Fibroblast of lung (primary cell): ENCODE data around the gene ATG7. TPM values are rescaled to one million over a fixed set of nuclear protein-coding genes. Genes with fewer than 3 reads are reported as not detected.
A peak's percentile ranks its signal among the peaks of the same experiment; 100 is the strongest.

Source experiments
- DNase-seq, 2 donors: peaks; one replicate each; pipeline versions ENCODE4 v3.0.0 to v3.0.0-alpha.2; 2010; ENCODE audit warnings: low read depth in 2 of 2
- H2AFZ ChIP-seq: 2 replicates; pipeline ENCODE4 v1.5.1; 2012; ENCODE audit warnings: low read length, control low read depth, inconsistent platforms
- H3K27ac ChIP-seq: 2 replicates; pipeline ENCODE4 v1.5.1; 2011; ENCODE audit warnings: low read length, control low read depth; ENCODE audit not compliant: insufficient read depth
- H3K27me3 ChIP-seq: 2 replicates; pipeline ENCODE4 v1.5.1; 2011; ENCODE audit warnings: mild to moderate bottlenecking, low read length; ENCODE audit not compliant: control insufficient read depth, insufficient read depth
- H3K36me3 ChIP-seq: 2 replicates; pipeline ENCODE4 v1.5.1; 2011; ENCODE audit warnings: low read length; ENCODE audit not compliant: control insufficient read depth, insufficient read depth
- H3K4me1 ChIP-seq: 2 replicates; pipeline ENCODE4 v1.5.1; 2011; ENCODE audit warnings: low read length; ENCODE audit not compliant: control insufficient read depth, insufficient read depth; ENCODE audit errors: extremely low read depth
- H3K4me2 ChIP-seq: 2 replicates; pipeline ENCODE4 v1.5.1; 2011; ENCODE audit warnings: low read length, control low read depth; ENCODE audit not compliant: insufficient read depth; ENCODE audit errors: extremely low read depth
- H3K4me3 ChIP-seq, 4 experiments: fragments of 200-600 bp in 1 of 4; sonication (generic) in 1 of 4; replicated peaks in 1 of 4; 2 replicates each; pipeline ENCODE4 v1.5.1; 2011 to 2016; ENCODE audit warnings: low read length in 4 of 4, low read depth in 3 of 4, mild to moderate bottlenecking in 3 of 4, control low read depth in 2 of 4, inconsistent platforms in 1 of 4, mixed read lengths in 1 of 4; ENCODE audit not compliant: insufficient read depth in 1 of 4; ENCODE audit errors: control extremely low read depth in 1 of 4
- H3K79me2 ChIP-seq: 2 replicates; pipeline ENCODE4 v1.5.1; 2012; ENCODE audit warnings: mild to moderate bottlenecking, low read length, inconsistent platforms; ENCODE audit not compliant: control insufficient read depth, insufficient read depth
- H3K9ac ChIP-seq: 2 replicates; pipeline ENCODE4 v1.5.1; 2011; ENCODE audit warnings: mild to moderate bottlenecking, low read length, control low read depth; ENCODE audit not compliant: insufficient read depth
- H3K9me3 ChIP-seq: 2 replicates; pipeline ENCODE4 v1.5.1; 2012; ENCODE audit warnings: low read depth, low read length; ENCODE audit not compliant: control insufficient read depth, insufficient read depth
- H4K20me1 ChIP-seq: 2 replicates; pipeline ENCODE4 v1.5.1; 2011; ENCODE audit warnings: low read length; ENCODE audit not compliant: control insufficient read depth, insufficient read depth; ENCODE audit errors: extremely low read depth
- CTCF ChIP-seq, 2 donors: IDR thresholded peaks in 1 of 2; conservative IDR thresholded peaks in 1 of 2; 1 replicate in 1 of 2; 2 replicates in 1 of 2; pipeline ENCODE4 v1.5.1; 2011 to 2012; ENCODE audit warnings: low read length in 2 of 2, control low read depth in 1 of 2, inconsistent platforms in 1 of 2, low read depth in 1 of 2, mild to moderate bottlenecking in 1 of 2
- EZH2 ChIP-seq: IDR thresholded peaks from 2 replicates; pipeline ENCODE4 v1.5.1; 2012; ENCODE audit warnings: low read length, control low read depth, mild to moderate bottlenecking; ENCODE audit errors: missing control alignments
- polyA plus RNA-seq, 2 donors: library from polyadenylated mRNA; depleted of rRNA in 1 of 2; stranded (reverse) in 1 of 2; unstranded in 1 of 2; fragments of >200 nt; gene quantifications; 2 replicates each; pipeline ENCODE4 v1.2.1, GENCODE V29; 2011 to 2012; ENCODE audit warnings: missing spikeins in 1 of 2
- total RNA-seq: library from RNA; depleted of rRNA; stranded (reverse); fragments of >200 nt; gene quantifications from 2 replicates; pipeline ENCODE4 v1.2.1, GENCODE V29; 2014

The ATG7 gene
- total and polyA plus RNA-seq, 2 donors (not counting 1 experiment from before 2014, with no cell fraction given): 50.8 to 56.5 TPM

DNA sequence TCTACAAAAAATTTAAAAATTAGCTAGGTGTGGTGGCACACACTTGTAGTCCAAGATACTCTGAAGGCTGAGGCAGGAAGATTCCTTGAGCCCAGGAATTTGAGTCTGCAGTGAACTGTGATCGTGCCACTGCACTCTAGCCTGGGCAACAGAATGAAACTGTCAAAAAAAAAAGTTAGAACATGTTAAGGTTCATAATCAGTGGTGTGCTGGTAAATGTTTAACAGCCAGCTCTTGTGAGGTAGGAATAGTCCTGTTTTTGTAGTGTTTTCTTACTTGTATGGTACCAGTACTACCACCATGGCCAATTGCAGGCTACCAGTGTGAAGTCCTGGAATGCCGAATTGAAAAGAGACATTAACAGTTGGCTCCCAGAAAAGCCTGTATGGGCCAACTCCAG lies 50.7 kb downstream of the ATG7 start:
- H3K27me3 ChIP-seq: no peaks in the 10 kb centered on the region
- H2AFZ ChIP-seq: no peak overlapping the region
- no peaks in the 10 kb centered on the region for H3K4me1 ChIP-seq
- H3K4me2 ChIP-seq: no peak overlapping the region
- H3K4me3 ChIP-seq: no peak overlapping the region
- H3K79me2 ChIP-seq: no peaks in the 10 kb centered on the region
- no peak for DNase-seq
- TF ChIP-seq CTCF (conservative IDR thresholded peaks at IDR 0.05 in 1 of 2, IDR thresholded peaks at IDR 0.05 in 1 of 2; ENCODE audit: low read depth in 1 of 2, low read length in 2 of 2) (no peak), EZH2 (no peak)
- no peak overlapping the region for H3K27ac ChIP-seq
- H4K20me1 ChIP-seq: no peaks in the 10 kb centered on the region
- H3K9ac ChIP-seq: no peak overlapping the region
- peaks cover 6% of the 10 kb centered on the region for H3K36me3 ChIP-seq
- no peaks in the 10 kb centered on the region for H3K9me3 ChIP-seq

GRCh38 chr3:11323813-11324212 lies 51.6 kb downstream of the ATG7 start:
- no peaks in the 10 kb centered on the region for H3K9me3 ChIP-seq
- peak; percentile 55 to 57 for DNase-seq
- H3K9ac ChIP-seq: no peak overlapping the region
- no peak overlapping the region for H3K4me2 ChIP-seq
- H3K79me2 ChIP-seq: no peaks in the 10 kb centered on the region
- no peaks in the 10 kb centered on the region for H3K4me1 ChIP-seq
- no peak overlapping the region for H2AFZ ChIP-seq
- H3K27ac ChIP-seq: no peak overlapping the region
- TF ChIP-seq CTCF (conservative IDR thresholded peaks at IDR 0.05 in 1 of 2, IDR thresholded peaks at IDR 0.05 in 1 of 2; ENCODE audit: low read depth in 1 of 2, low read length in 2 of 2): no peak
- no peak for TF ChIP-seq EZH2
- H3K36me3 ChIP-seq: peaks cover 6% of the 10 kb centered on the region
- no peaks in the 10 kb centered on the region for H3K27me3 ChIP-seq
- H3K4me3 ChIP-seq: no peak overlapping the region
- no peaks in the 10 kb centered on the region for H4K20me1 ChIP-seq

- Histone ChIP-seq H3K79me2 (no peaks in the 10 kb centered on the region), H3K4me1 (no peaks in the 10 kb centered on the region), H3K9me3 (no peaks in the 10 kb centered on the region), H2AFZ (no peak overlapping the region), H4K20me1 (no peaks in the 10 kb centered on the region), H3K27me3 (no peaks in the 10 kb centered on the region), H3K4me3 (no peak overlapping the region), H3K4me2 (no peak overlapping the region), H3K27ac (no peak overlapping the region), H3K9ac (no peak overlapping the region), H3K36me3 (no peaks in the 10 kb centered on the region)
- no peak for DNase-seq
- TF ChIP-seq EZH2 (no peak), CTCF (conservative IDR thresholded peaks at IDR 0.05 in 1 of 2, IDR thresholded peaks at IDR 0.05 in 1 of 2; ENCODE audit: low read depth in 1 of 2, low read length in 2 of 2) (no peak)
These were observed 55.4 kb downstream of the ATG7 start for GRCh38 chr3:11327619-11328018.
